GM10266 (cell line): ENCODE data around the gene LAMA5.

Source experiments
- DNase-seq: peaks from one replicate; pipeline ENCODE4 v3.0.0; 2012; ENCODE audit errors: extremely low spot score
- TF ChIP-seq, protein P1 (sequence below): IDR thresholded peaks from 2 replicates; pipeline ENCODE4 v1.5.1; 2012; ENCODE audit warnings: mild to moderate bottlenecking, low read depth; ENCODE audit not compliant: control insufficient read depth, insufficient read depth; ENCODE audit errors: missing control alignments

The LAMA5 gene

DNA sequence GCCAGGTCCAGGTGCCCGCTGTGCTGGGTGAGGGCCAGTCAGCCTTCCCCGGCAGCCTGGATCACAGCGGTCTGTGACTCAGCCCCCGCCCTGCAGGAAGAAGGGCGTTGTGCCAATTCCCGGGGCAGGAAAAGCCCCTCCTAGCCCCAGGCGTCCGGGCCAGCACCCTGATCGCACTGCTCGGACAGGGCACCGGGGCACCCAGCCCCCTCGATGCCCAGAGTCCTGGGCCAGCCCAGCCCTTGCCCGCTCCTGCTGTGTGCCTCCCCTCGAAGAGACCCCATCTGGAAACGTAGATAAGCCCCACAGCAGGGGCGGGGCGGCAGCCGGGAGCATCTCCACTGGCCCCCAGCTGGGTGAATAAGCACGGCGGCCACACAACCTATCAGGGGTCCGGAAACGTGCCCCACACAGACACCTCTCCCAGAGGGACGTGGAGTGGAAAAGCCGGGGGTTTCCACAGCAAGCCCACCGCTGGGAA lies 9.9 kb downstream of the LAMA5 start:
- DNase-seq = no peak
- TF ChIP-seq, protein P1, sequence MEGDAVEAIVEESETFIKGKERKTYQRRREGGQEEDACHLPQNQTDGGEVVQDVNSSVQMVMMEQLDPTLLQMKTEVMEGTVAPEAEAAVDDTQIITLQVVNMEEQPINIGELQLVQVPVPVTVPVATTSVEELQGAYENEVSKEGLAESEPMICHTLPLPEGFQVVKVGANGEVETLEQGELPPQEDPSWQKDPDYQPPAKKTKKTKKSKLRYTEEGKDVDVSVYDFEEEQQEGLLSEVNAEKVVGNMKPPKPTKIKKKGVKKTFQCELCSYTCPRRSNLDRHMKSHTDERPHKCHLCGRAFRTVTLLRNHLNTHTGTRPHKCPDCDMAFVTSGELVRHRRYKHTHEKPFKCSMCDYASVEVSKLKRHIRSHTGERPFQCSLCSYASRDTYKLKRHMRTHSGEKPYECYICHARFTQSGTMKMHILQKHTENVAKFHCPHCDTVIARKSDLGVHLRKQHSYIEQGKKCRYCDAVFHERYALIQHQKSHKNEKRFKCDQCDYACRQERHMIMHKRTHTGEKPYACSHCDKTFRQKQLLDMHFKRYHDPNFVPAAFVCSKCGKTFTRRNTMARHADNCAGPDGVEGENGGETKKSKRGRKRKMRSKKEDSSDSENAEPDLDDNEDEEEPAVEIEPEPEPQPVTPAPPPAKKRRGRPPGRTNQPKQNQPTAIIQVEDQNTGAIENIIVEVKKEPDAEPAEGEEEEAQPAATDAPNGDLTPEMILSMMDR = no peak

DNA sequence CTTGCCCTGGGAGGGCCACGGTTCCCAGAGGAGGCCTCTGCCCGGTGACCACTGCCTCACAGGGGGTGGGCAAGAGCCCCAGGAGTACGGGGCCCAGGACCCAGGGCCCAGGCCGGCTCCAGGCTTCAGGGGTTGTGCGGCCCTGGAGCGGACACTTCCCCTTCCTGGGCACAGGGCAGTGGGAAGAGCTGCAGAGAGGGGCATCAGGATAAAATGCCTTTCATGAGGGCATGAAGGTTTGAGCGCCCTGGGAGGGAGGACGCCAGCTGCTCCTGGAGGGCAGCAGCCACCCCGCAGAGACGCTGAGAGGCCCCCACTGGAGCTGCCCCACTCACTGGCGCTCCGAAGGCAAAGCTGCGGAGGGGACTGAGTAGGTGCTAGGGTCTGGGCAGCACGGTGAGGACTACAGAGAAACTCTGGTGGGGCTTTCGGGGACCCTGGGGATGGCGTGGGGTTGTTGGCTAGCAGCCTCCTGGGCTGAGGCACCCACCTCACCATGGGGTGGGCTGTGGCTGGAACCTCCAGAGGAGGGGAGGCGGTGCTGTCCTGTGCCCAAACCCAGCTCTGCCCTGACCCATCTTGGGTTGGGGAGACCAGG lies 10.4 kb downstream of the LAMA5 start:
- TF ChIP-seq, protein P1 = no peak
- DNase-seq = no peak

DNA sequence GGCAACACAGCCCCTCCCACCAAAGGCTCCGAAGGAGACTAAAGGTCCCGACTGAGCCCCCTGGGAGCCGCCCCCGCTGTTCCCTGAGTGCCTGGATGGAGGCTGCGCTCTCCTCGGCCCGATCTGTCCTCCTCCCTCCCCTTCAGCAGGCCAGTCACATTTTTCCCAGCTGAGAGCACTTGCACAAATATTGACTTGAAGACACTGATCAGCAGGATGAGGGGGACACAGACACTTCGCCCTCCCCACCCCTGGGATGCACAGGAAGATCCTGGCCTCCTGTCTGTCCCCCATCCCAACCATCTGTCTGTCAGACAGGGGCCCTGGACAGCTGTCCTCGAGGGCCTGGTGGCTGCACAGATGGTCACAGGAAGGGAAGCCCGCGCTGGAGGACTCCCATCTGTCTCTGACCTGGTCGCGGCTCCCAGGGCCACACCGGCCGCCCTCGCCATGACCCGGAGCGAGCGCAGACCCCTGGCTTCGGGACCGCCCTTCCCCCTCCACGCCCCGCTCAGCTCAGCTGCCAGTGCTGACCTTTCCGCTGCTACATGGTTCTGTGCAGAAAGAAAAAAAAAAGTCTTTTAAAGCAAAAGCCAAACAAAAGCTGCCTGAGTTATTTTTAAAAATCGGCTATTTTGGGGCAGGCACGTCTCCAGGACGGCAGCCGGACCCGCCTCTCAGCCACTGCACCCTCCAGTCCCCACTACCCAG lies 11.1 kb downstream of the LAMA5 start:
- no peak for DNase-seq
- TF ChIP-seq, protein P1 = no peak

DNA sequence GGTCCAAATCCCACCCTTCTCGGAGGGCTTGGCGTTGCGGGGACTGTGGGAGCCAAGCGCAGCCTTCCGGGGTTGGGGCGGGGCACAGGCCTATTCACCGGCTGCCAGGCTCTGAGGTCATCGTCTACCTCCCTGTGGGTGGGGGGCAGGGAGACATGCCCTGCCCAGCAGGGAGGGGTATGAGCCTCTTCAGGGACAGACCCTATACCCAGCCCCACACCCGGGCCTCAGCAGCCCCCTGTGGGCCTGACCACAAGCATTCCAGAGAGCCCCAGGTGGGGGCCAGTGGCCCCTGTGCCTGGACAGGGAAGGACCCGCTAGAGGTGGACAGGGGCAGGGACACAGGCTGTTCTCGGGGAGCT lies 11.6 kb downstream of the LAMA5 start:
- TF ChIP-seq, protein P1 = no peak
- DNase-seq = no peak

DNA sequence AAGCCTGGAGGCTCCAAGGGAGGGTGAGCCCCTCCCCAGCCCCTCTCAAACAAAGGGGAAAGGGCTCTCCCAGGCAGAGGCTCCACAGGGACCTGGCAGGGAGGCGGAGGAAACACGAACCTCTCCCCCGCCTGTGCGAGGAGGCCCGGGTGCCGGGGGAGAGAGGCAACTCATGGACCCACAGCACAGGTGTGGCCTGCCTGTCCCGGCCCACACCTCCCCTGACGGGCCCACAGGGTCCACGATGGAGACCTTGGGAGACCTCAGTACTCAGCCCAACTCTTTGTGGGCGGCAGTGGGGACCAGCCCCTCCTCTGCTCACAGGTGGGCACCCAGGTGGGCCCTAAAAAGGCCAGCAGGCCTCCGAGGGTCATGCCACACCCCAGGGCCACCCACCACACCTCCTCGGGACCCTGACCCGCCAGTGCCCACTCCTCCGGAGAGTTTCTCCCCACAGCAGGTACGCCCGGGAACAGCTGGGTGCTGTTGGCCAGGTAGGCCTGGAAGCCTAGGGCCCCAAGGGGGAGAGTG lies 12.2 kb downstream of the LAMA5 start:
- TF ChIP-seq, protein P1 = no peak
- no peak for DNase-seq

DNA sequence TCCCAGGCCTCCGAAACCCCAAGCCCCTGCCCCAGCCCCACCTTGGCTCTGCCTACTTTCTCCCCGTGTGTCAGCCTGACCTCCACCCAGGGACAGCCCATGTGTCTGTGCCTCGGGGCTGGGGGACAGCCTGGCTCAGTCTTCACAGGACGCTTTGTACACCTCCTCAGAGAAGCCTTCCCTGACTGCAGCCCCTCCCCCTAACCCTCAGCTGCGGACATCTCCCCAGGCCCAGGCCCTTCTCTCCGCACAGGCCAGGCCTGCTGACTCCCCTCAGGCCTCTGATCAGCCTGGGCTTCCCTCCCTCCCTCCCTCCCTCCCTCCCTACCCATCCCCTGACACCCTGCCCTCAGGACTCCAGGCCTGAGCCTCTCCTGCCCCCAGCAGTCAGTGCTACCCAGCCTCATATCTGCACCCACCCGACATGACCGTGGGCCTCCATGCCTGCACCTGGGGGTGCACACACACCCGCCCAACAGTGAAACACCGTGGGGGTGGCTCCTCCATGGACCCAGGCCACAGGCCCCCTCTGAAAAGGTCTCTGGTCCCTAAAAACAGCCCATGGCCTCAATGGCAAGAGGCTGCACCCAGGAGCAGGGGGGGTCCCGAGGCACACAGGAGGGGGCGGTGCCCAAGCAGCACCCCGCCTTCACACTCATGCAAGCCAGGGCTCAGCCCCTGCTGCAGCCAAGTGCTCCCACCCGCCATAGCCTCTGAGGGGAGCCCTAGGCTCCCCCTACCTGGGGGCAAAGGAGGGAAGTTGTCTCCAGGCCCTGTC lies 12.9 kb downstream of the LAMA5 start:
- DNase-seq = no peak
- TF ChIP-seq, protein P1 = no peak
